NCI-H510A (cell line): ENCODE data around the gene EVC.

Experiments
- DNase-seq: peaks from one replicate; lab custom pipeline; 2025; lab: John Stamatoyannopoulos, UW

The EVC gene

GRCh38 chr4:5710961-5711478 lies at the start of gene EVC:
Gene EVC, plus strand, starts transcription at chr4:5711201. Its CDS starts 180 bp downstream, at chr4:5711381.
- no peak for DNase-seq

DNA sequence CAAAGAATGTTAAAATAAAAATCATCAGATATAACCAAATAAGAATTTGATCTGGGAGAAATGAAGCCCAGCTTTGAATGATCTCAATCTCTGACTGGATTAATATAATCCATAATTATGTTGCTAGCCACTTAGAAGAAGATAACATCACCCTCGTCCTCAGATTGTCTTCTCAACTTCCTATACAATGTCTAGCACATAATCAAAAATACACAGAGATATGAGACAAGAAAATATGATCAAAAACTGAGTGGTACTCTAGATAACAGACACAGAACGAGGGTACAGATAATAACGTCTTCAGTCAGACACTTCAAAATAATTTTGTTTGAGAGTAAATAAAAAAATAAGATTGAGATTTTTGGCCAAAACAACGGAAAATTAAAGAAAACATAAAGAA lies 49.8 kb upstream of the EVC start:
- no peak for DNase-seq

- DNase-seq, result no peak
Measured at GRCh38 chr4:5662555-5662954, 48.4 kb upstream of the EVC start.

- no peak for DNase-seq
Measured at GRCh38 chr4:5664778-5665177, 46.2 kb upstream of the EVC start.

- DNase-seq, result no peak
Measured at GRCh38 chr4:5666741-5667140, 44.3 kb upstream of the EVC start.

GRCh38 chr4:5676763-5677162 lies 34.2 kb upstream of the EVC start:
- DNase-seq, result no peak

GRCh38 chr4:5678977-5679376 lies 32.0 kb upstream of the EVC start:
- no peak for DNase-seq

- no peak for DNase-seq
Measured at GRCh38 chr4:5683566-5683965, 27.4 kb upstream of the EVC start.

- no peak for DNase-seq
Measured at GRCh38 chr4:5685296-5685695, 25.7 kb upstream of the EVC start.

DNA sequence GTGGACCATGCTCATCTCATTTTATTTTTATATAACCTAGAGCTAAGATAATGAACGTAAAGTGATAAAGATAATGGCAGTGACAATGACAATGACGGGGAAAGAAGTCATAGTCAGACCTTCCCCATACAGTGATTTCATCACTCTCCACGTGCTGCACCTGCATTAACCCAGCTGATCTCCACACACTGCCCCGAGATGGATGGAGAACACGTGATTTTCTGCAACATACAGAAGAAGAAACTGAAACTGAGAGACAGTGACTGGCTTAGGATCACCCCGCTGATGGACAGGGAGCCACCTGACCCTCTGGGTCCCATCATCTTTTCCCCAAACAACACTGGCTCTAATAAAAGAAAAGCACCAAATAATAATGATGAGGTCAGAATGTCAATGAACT lies 24.7 kb upstream of the EVC start:
- no peak for DNase-seq

DNA sequence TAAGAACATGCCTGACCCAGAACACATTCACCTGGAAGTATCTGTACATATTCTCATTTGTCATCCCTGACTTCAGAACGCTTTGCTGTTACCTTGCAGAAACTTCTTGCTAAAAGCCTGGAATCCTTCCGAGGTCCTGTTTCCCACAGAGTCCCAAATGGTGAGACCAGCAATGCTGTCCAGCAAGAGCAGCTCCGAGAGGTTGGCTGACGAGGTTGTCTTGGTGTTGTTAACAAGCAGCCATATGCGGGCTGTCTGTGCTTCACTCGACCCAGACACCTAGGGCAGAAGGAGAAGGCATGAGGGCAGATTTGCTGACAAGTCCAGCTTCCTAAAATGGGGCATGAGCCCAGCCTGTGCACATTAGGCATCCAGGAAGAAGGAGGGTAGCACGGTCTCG lies 21.9 kb upstream of the EVC start:
- DNase-seq, result no peak

- DNase-seq, result no peak
Measured at GRCh38 chr4:5691491-5692132, 19.4 kb upstream of the EVC start.

GRCh38 chr4:5693871-5694270 lies 17.1 kb upstream of the EVC start:
- no peak for DNase-seq

DNA sequence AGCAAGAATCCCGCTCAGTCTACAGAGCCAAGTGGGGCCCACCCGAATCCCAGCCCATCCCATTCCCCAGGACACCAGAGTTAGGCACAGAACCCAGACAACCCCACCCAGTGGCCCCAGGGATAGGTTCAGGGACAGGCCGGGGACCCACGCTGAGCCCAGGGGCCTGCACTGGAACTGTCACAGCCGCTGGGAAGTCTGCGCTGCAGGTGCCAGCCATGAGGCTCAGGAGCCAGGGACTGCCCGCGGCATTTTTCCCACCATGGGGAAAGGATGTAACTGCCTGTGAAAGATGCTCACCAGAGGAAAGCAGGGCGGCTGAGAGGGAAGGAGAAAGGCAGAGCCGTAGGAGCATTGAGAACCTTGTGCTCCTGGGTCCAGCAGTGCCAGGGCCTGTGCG lies 14.7 kb upstream of the EVC start:
- no peak for DNase-seq

DNA sequence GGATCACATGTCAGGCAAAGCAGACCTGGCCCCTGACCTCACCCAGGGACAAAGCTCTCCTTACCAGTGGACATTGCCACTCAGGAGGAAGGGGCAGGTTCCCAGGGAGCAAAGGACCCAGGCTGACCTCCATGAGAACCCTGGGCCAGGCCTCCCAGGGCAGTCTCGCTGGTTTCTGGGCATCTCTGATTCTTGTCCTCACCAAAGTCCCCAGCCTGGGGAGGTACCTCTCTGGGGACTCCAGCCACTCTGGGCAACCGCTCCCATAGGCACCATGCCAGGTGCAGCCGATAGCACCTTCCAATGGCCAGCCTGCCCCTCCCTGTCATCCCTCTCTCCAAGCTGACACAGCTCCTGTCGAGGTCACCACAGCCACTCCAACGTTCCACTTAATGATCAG lies 10.5 kb upstream of the EVC start:
- DNase-seq, result no peak

DNA sequence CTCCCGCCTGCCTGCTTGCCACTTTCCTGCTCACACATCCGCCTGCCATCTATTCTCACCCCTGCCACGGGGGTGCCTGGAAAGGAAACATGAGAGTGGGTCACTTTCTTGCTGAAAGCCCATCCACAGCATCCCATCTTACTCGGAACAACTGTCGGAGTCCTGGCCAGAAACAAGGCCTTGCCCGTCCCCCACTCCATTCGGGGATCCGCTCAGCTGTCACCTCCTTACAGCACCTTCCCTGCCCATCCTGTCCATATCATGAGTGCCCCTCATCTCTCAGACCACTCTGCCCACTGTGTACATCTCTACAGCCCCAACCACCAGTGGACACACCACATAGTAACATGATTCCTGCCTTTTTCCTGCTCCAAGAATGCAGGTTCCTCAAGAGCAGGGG lies 9.0 kb upstream of the EVC start:
- DNase-seq, result no peak

DNA sequence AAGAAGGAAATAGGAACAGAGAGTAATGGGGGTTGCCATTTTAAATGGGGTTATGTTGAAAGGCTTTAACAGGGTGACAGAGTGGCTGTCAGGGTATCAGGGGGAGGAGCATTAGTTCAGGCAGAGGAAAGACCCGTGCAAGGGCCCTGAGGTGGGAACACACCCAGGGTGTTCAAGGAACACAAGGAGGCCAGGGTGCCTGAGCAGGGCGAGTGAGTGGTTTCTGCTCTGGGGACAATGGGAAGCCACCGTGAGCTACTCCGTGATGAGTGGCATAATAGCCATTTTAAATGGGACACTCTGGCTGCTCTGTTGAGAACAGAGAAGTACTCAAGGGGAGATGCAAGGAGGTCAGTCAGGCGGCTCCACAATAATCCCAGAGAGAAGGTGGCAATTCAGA lies 7.2 kb upstream of the EVC start:
- DNase-seq, result no peak

GRCh38 chr4:5704276-5704675 lies 6.7 kb upstream of the EVC start:
- no peak for DNase-seq

GRCh38 chr4:5705647-5706320 lies 5.2 kb upstream of the EVC start:
- DNase-seq, result no peak

GRCh38 chr4:5706486-5707290 lies 4.3 kb upstream of the EVC start:
- no peak for DNase-seq

- no peak for DNase-seq
Measured at GRCh38 chr4:5707366-5707765, 3.6 kb upstream of the EVC start.

DNA sequence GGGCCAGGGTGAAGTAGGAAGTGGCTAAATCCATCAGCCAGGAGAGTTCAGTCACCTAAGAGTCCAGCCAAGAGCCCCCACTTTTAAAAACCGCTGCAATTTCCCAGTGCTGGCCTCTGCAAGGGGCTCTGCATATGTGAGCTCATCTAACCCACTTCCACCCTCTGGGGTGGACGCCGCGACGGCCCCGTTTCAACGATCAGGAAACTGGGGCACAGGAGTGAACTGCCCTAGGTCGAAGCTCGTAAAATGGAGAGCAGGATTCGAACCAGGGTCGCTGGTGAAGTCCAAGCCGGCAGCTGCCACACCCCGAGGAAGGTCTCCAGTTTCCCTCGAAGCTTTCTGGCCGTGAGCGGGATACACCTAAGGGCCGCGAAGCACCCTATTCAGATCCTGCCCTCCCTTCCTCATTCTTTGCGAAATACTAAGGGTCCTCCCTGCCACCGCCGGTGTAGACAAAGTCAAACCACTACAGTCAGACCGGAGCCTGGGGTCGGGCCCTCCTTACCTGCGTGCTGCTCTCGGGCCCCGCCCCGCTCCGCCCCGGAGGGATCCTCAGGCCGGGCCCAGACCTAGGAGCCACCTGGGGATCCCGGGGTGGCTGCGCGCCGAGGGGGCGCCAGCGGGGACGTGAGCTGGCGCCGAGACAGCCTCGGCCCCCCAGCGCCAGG lies 3.1 kb upstream of the EVC start:
- no peak for DNase-seq
